Measurements from ENCODE around the gene DNAJB13. TPM values are rescaled to one million over a fixed set of nuclear protein-coding genes. Genes with fewer than 3 reads are reported as not detected.
A peak's percentile ranks its signal among the peaks of the same experiment; 100 is the strongest.

The DNAJB13 gene
- total RNA-seq, 2 experiments from 2014 or later, result not detected

GRCh38 chr11:73957654-73958361 lies 7.0 kb downstream of the DNAJB13 start:
- ATAC-seq (no peak), DNase-seq (no peak)
- Mint-ChIP-seq H3K27me3 (ENCODE audit: low read depth) (no peaks in the 10 kb centered on the region), H3K4me1 (ENCODE audit: low read depth) (no peaks in the 10 kb centered on the region), H3K4me3 (no peak overlapping the region), H3K27ac (no peak overlapping the region), H3K36me3 (ENCODE audit: low read depth) (no peaks in the 10 kb centered on the region), H3K9me3 (ENCODE audit: insufficient read depth) (no peaks in the 10 kb centered on the region)
- ChIA-PET POLR2A (no interaction called here), CTCF (no interaction called here)

DNA sequence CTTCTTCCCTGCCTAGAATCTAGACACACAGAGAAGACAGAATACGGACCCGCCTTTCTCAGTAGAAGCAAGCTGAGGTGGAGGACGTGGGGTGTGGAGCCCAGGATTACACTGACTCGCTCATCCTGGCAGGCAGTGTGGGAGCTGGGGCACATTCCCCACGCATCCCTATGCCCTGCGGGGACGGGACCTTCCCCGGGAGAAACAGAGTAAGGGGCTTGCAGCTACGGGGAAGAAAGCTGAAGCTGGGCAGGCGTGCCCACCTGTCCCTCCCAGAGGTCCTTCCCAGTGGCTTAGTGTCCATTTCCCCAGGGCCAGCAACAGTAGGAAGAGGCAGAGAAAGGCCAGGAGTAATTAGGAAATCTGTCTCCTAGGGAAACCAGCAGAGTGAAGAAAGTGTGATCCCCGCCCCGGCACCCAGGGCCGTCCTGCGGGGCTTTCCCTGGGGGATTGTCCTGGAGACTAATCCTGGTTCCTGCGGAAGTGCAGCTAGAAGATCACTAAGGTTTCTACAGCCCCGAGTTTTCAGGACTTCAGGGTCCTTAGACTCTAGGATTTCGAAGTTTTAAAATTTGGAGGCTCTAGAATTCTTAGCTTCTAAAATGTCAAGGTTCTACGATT lies 7.8 kb downstream of the DNAJB13 start:
- ATAC-seq, result no peak
- Mint-ChIP-seq H3K27me3 (ENCODE audit: low read depth) (no peaks in the 10 kb centered on the region), H3K27ac (no peak overlapping the region), H3K36me3 (ENCODE audit: low read depth) (no peaks in the 10 kb centered on the region), H3K4me1 (ENCODE audit: low read depth) (no peaks in the 10 kb centered on the region), H3K9me3 (ENCODE audit: insufficient read depth) (no peaks in the 10 kb centered on the region), H3K4me3 (no peak overlapping the region)
- ChIA-PET POLR2A (no interaction called here), CTCF (interaction anchor here (0.6 kb wide), 1 partner anchor 430 kb away, joined by 3 read pairs; no protein-coding TSS in a partner anchor)
- DNase-seq, result no peak

DNA sequence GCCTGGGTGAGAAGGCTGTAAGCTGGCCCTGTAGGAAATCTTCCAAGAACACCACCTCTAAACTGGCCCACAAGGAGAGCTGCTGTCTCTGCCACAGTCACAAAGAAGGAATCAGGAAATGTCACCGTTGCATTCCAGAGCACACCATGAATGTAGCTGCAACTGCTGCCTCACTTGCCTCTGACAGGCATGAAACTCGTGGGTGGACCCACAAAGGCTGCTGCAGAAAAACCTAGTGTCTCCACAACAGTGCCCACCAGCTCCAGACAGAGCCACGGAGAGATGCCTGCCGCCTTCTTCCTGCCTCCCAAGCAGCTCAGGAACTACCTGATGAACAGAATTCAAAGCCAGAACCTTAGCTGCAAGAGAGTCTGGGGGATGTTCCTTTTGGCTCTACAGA lies 10.5 kb downstream of the DNAJB13 start:
- Mint-ChIP-seq H3K4me3 (no peak overlapping the region), H3K9me3 (ENCODE audit: insufficient read depth) (no peaks in the 10 kb centered on the region), H3K36me3 (ENCODE audit: low read depth) (no peaks in the 10 kb centered on the region), H3K27ac (no peak overlapping the region), H3K4me1 (ENCODE audit: low read depth) (peaks cover 8% of the 10 kb centered on the region), H3K27me3 (ENCODE audit: low read depth) (no peaks in the 10 kb centered on the region)
- ChIA-PET POLR2A (no interaction called here), CTCF (interaction anchor here (1.2 kb wide), 1 partner anchor 10 kb away, joined by 3 read pairs; the partner anchor contains the start of gene DNAJB13)
- ATAC-seq (no peak), DNase-seq (no peak)

- H3K4me1 Mint-ChIP-seq (ENCODE audit: low read depth), result peaks cover 8% of the 10 kb centered on the region
- DNase-seq (no peak), ATAC-seq (no peak)
- CTCF ChIA-PET, result interaction anchor here (2.1 kb wide), 1 partner anchor 209 kb away, joined by 10 read pairs; the partner anchor contains the start of genes C2CD3 and PPME1
- H3K36me3 Mint-ChIP-seq (ENCODE audit: low read depth), result no peaks in the 10 kb centered on the region
- no peak overlapping the region for H3K27ac Mint-ChIP-seq
- POLR2A ChIA-PET, result no interaction called here
- H3K9me3 Mint-ChIP-seq (ENCODE audit: insufficient read depth), result no peaks in the 10 kb centered on the region
- H3K27me3 Mint-ChIP-seq (ENCODE audit: low read depth), result no peaks in the 10 kb centered on the region
- no peak overlapping the region for H3K4me3 Mint-ChIP-seq
Measured at GRCh38 chr11:73962101-73962705, 11.4 kb downstream of the DNAJB13 start.

DNA sequence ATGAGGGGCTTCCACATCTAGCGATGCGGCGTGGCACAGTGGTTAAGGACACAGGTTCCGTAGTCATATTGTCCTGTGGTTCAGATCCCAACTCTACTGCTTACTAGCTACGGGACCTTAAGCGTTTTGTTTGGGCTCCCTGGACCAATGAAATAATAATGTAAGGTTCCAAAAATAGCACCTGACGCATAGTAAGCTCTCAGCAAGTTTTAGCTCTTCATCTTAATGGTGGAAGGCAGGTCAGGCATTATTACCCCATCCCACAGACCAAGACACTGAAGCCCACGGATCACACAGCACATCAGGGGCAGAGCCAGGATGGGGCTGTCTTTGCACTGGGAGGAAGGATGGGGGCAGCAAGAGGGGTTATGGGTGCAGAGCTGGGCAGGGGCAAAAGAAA lies 13.0 kb downstream of the DNAJB13 start:
- no peak for DNase-seq
- H3K36me3 Mint-ChIP-seq (ENCODE audit: low read depth), result no peaks in the 10 kb centered on the region
- POLR2A ChIA-PET, result interaction anchor here (0.6 to 1.2 kb wide), 2 partner anchors 19 to 66 kb away, joined by 3 to 6 read pairs; partner anchors contain the start of gene UCP2
- H3K4me3 Mint-ChIP-seq, result no peak overlapping the region
- CTCF ChIA-PET, result interaction anchor here (0.6 to 2.1 kb wide), 27 partner anchors 11 to 486 kb away, joined by 3 to 29 read pairs (median 4); partner anchors contain the start of genes C2CD3, PPME1 and UCP3
- no peaks in the 10 kb centered on the region for H3K27me3 Mint-ChIP-seq (ENCODE audit: low read depth)
- ATAC-seq, result no peak
- H3K27ac Mint-ChIP-seq, result no peak overlapping the region
- H3K9me3 Mint-ChIP-seq (ENCODE audit: insufficient read depth), result no peaks in the 10 kb centered on the region
- H3K4me1 Mint-ChIP-seq (ENCODE audit: low read depth), result peaks cover 17% of the 10 kb centered on the region

- CTCF ChIA-PET, result interaction anchor here (0.8 to 2.1 kb wide), 6 partner anchors 8 to 96 kb away, joined by 3 to 29 read pairs (median 4); no protein-coding TSS in a partner anchor
- Mint-ChIP-seq H3K27ac (no peak overlapping the region), H3K36me3 (ENCODE audit: low read depth) (no peaks in the 10 kb centered on the region), H3K4me1 (ENCODE audit: low read depth) (peaks cover 31% of the 10 kb centered on the region), H3K9me3 (ENCODE audit: insufficient read depth) (no peaks in the 10 kb centered on the region), H3K4me3 (no peak overlapping the region), H3K27me3 (ENCODE audit: low read depth) (no peaks in the 10 kb centered on the region)
- POLR2A ChIA-PET, result no interaction called here
- no peak for DNase-seq
- ATAC-seq, result no peak
Measured at GRCh38 chr11:73965076-73965763, 14.4 kb downstream of the DNAJB13 start.

GRCh38 chr11:73965764-73966121 lies 14.9 kb downstream of the DNAJB13 start:
- H3K27ac Mint-ChIP-seq, result no peak overlapping the region
- ATAC-seq (no peak), DNase-seq (no peak)
- ChIA-PET POLR2A (interaction anchor here (9.5 kb wide), 1 partner anchor 16 kb away, joined by 135 read pairs; the partner anchor contains the start of gene UCP2), CTCF (interaction anchor here (1.4 to 1.5 kb wide), 2 partner anchors 10 to 15 kb away, joined by 3 to 4 read pairs; no protein-coding TSS in a partner anchor)
- no peaks in the 10 kb centered on the region for H3K9me3 Mint-ChIP-seq (ENCODE audit: insufficient read depth)
- no peaks in the 10 kb centered on the region for H3K36me3 Mint-ChIP-seq (ENCODE audit: low read depth)
- no peaks in the 10 kb centered on the region for H3K27me3 Mint-ChIP-seq (ENCODE audit: low read depth)
- no peak overlapping the region for H3K4me3 Mint-ChIP-seq
- H3K4me1 Mint-ChIP-seq (ENCODE audit: low read depth), result peaks cover 36% of the 10 kb centered on the region

GRCh38 chr11:73968356-73968966 lies 17.6 kb downstream of the DNAJB13 start:
- H3K27ac Mint-ChIP-seq, result peak overlapping the region; percentile 15
- no peaks in the 10 kb centered on the region for H3K27me3 Mint-ChIP-seq (ENCODE audit: low read depth)
- H3K4me3 Mint-ChIP-seq, result no peak overlapping the region
- CTCF ChIA-PET, result no interaction called here
- H3K36me3 Mint-ChIP-seq (ENCODE audit: low read depth), result peaks cover 3% of the 10 kb centered on the region
- peaks cover 58% of the 10 kb centered on the region for H3K4me1 Mint-ChIP-seq (ENCODE audit: low read depth)
- no peak for DNase-seq
- no peak for ATAC-seq
- POLR2A ChIA-PET, result interaction anchor here (1.0 to 9.5 kb wide), 4 partner anchors 8 to 52 kb away, joined by 3 to 135 read pairs (median 4); partner anchors contain the start of genes DNAJB13 and UCP2
- no peaks in the 10 kb centered on the region for H3K9me3 Mint-ChIP-seq (ENCODE audit: insufficient read depth)

DNA sequence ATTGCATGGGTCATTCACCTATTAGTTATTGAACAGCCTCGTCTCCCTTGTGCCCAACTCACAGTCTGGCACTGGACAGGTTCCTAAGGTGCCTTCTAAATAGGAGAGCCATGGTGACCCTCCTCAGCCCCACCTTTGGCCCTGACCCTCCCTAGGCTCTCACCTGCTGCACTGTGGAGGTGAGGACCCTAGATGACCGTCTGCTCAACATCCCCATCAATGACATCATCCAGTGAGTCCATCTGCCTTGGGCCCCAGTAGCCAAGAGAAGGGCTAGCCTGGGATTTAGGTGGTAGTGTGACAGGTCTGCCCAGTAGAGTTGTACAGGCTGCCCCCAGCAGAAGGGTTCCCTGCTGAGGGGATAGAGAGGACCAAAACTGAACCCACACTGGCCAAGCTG lies 18.3 kb downstream of the DNAJB13 start:
- Mint-ChIP-seq H3K27ac (peak overlapping the region; percentile 53), H3K4me1 (ENCODE audit: low read depth) (peaks cover 62% of the 10 kb centered on the region), H3K27me3 (ENCODE audit: low read depth) (no peaks in the 10 kb centered on the region), H3K36me3 (ENCODE audit: low read depth) (peaks cover 7% of the 10 kb centered on the region), H3K4me3 (no peak overlapping the region), H3K9me3 (ENCODE audit: insufficient read depth) (no peaks in the 10 kb centered on the region)
- DNase-seq (no peak), ATAC-seq (no peak)
- POLR2A ChIA-PET, result interaction anchor here (1.0 to 9.5 kb wide), 3 partner anchors 12 to 202 kb away, joined by 3 to 135 read pairs (median 4); partner anchors contain the start of genes C2CD3, PPME1 and UCP2
- CTCF ChIA-PET, result interaction anchor here (2.2 kb wide), 1 partner anchor 12 kb away, joined by 17 read pairs; the partner anchor contains the start of gene UCP2

GRCh38 chr11:73969991-73970800 lies 19.4 kb downstream of the DNAJB13 start:
- Mint-ChIP-seq H3K36me3 (ENCODE audit: low read depth) (peaks cover 18% of the 10 kb centered on the region), H3K27ac (peak overlapping the region; percentile 80), H3K4me3 (no peak overlapping the region), H3K9me3 (ENCODE audit: insufficient read depth) (no peaks in the 10 kb centered on the region), H3K27me3 (ENCODE audit: low read depth) (no peaks in the 10 kb centered on the region), H3K4me1 (ENCODE audit: low read depth) (peaks cover 68% of the 10 kb centered on the region)
- ChIA-PET CTCF (interaction anchor here (0.8 to 2.2 kb wide), 2 partner anchors 11 to 285 kb away, joined by 4 to 17 read pairs; partner anchors contain the start of gene UCP2), POLR2A (interaction anchor here (0.6 to 9.5 kb wide), 8 partner anchors 11 to 201 kb away, joined by 3 to 135 read pairs (median 3); partner anchors contain the start of genes C2CD3, PPME1 and UCP2)
- ATAC-seq (peak; percentile 17), DNase-seq (peak; percentile 56)

Data from activated CD8-positive, alpha-beta T cell treated with anti-CD3 and anti-CD28 coated beads, Interleukin-2, amount 10 ng/mL, durations not matched to agents 7 days and 5 days (primary cell).